GM12864 (cell line): ENCODE data around the gene GRIA1.
"Not testable (repeated sequence)": the region's sequence is repeated elsewhere in the genome, so short reads cannot be mapped to it uniquely, and the experiment has no call there.

Experiments used
- DNase-seq: peaks from one replicate; pipeline ENCODE4 v3.0.0-alpha.2; 2011; ENCODE audit warnings: low read depth
- H3K4me3 ChIP-seq: 2 replicates; pipeline ENCODE4 v1.5.1; 2011; ENCODE audit warnings: mild to moderate bottlenecking, low read depth, low read length, control low read depth
- TF ChIP-seq, protein P1 (sequence below): IDR thresholded peaks from 2 replicates; pipeline ENCODE4 v1.5.1; 2011; ENCODE audit warnings: low read depth, mild to moderate bottlenecking, moderate library complexity, low read length, control low read depth, inconsistent platforms; ENCODE audit errors: missing control alignments

The GRIA1 gene

DNA sequence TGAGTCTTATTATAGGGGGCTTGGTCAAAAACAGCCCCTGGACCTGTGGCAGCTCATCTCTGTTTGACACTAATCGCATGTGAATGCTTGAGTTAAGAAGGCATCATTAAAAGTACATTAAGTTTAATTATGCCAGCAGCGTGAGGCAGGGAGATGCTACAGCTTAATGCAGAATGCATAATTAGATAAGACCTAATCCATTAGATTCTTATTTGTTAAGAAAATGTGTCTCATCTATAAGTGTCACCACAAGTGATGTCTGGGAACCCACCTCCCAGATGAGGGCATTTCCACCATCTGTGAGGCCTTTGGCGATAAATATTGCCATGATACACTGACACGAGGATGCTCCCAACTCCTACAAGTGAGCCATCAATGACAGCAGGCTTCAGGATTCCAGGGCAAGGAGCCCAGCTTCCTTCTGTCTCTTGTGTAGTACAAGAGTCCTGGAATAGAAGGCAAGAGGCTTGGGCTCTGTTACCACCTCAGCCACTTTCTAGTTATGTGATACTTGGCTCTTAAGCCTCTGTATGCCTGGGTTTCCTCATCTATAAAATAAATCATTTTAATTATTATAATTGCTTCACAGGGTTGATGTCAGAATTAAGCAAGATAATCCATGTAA, 345.5 kb downstream of the GRIA1 start:
- TF ChIP-seq, protein P1, sequence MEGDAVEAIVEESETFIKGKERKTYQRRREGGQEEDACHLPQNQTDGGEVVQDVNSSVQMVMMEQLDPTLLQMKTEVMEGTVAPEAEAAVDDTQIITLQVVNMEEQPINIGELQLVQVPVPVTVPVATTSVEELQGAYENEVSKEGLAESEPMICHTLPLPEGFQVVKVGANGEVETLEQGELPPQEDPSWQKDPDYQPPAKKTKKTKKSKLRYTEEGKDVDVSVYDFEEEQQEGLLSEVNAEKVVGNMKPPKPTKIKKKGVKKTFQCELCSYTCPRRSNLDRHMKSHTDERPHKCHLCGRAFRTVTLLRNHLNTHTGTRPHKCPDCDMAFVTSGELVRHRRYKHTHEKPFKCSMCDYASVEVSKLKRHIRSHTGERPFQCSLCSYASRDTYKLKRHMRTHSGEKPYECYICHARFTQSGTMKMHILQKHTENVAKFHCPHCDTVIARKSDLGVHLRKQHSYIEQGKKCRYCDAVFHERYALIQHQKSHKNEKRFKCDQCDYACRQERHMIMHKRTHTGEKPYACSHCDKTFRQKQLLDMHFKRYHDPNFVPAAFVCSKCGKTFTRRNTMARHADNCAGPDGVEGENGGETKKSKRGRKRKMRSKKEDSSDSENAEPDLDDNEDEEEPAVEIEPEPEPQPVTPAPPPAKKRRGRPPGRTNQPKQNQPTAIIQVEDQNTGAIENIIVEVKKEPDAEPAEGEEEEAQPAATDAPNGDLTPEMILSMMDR: no peak
- DNase-seq: no peak
- H3K4me3 ChIP-seq: no peak overlapping the region

DNA sequence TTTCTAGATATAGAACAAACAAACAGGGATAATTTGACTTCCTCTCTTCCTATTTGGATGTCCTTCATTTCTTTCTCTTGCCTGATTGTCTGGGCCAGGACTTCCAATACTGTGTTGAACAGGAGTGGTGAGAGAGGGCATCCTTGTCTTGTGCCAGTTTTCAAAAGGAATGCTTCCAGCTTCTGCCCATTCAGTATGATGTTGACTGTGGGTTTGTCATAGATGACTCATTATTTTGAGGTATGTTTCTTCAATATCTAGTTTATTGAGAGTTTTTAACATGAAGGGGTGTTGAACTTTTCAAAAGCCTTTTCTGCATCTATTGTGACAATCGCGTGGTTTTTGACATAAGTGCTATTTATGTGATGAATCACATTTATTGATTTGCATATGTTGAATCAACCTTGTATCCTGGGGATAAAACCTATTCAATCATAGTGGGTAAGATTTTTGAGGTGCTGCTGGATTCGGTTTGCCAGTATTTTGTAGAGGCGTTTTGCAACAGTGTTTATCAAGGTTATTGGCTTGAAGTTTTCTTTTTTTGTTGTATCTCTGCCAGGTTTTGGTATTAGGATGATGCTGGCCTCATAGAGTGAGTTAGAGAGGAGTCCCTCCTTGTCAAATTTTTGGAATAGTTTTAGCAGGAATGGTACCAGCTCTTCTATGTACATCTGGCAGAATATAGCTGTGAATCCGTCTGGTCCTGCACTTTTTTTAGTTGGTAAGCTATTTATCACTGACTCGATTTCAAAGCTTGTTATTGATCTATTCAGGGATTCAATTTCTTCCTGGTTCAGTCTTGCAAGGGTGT, 359.0 kb downstream of the GRIA1 start:
- not testable (repeated sequence) for H3K4me3 ChIP-seq, DNase-seq

DNA sequence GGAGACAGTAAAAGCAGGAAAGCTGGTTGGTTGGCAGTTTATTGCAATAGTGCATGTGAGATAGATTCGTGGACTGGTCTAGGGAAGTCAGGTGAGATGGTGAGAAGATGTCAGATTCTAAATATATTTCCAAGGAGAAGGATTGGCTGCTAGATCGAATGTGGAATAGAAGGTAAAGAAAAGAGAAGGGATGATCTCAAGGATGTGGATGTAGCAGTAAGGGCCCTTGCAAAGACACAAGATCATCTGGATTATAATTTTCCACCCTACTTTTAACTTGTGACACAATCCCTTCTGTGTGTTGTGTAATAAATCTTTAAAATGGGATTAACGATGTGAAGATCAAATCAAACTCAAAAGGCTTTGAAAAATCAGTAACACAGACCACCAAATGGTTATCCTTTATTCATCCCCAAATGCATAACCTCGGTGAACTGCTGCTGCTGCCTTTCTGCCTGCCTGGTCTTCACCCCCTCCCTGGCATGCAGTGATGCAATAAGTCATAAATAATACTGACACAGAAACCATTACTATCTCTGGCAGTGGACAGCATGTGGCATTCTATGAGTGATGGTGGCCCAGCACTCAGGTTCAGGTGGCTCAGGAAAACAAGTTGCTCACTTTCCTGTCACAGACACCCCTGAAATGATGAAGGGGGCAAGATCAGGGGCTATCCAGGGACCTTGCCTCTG, 369.9 kb downstream of the GRIA1 start:
- TF ChIP-seq, protein P1: no peak
- DNase-seq: no peak
- no peak overlapping the region for H3K4me3 ChIP-seq

DNA sequence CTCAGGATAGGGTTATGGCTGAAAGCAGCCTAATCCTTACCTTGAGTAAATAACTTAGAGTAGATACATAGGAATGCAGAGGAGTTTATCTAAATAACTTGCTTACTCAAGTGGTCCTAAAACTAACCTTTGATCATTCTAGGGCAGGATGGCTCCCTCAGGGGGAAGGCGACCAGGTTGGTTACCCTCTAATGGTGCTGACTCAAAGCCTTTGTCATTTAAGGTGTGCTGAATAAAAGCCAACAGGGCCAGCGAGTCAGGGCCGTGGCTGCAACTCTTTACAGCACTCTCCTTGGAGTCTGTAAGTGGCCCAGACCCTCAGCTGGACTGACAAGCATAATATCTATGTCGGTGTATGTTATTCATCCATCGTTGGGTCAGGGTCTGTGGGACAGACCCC, 372.4 kb downstream of the GRIA1 start:
- DNase-seq, H3K4me3 ChIP-seq: not testable (repeated sequence)
